ENCODE results near the gene RPS10. TPM values are rescaled to one million over a fixed set of nuclear protein-coding genes. Genes with fewer than 3 reads are reported as not detected.

The RPS10 gene
- total and polyA plus RNA-seq, 2 of the 8 experiments (the other 6 are each of a cell fraction or from before 2014, with no cell fraction given), result 2,408 to 11,142 TPM

DNA sequence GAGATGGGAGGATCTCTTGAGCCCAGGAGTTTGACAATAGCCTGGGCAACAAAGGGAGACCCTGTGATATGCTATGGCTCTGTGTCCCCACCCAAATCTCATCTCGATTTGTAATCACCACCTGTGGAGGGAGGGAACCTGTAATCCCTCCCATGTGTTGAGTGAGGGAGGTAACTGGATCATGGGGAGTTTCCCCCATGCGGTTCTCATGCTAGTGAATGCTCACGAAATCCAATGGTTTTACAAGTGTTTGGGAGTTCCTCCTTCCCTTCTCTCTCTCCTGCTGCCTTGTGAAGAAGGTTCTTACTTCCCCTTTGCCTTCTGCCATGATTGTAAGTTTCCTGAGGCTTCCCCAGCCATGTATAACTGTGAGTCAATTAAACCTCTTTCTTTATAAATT, 36.8 kb downstream of the RPS10 start (continued):
- TF ChIP-seq NANOG (IDR thresholded peaks at IDR 0.05; ENCODE audit: insufficient read depth, low read depth, low read length, poor library complexity, severe bottlenecking), result no peak
